Right cardiac atrium (tissue), 5 donors: ENCODE data around the gene SH3PXD2A. TPM values are rescaled to one million over a fixed set of nuclear protein-coding genes. Genes with fewer than 3 reads are reported as not detected.
A peak's percentile ranks its signal among the peaks of the same experiment; 100 is the strongest.
"Not testable (repeated sequence)": the region's sequence is repeated elsewhere in the genome, so short reads cannot be mapped to it uniquely, and the experiment has no call there.

Source experiments
- ATAC-seq, 2 donors: fragments of 200-7000 bp; cut with Tn5 transposase; one replicate each; pipeline versions ENCODE4 v1.8.0 to v1.9.1; 2020; ENCODE audit warnings: moderate library complexity in 2 of 2, mild to moderate bottlenecking in 1 of 2
- DNase-seq, 3 donors: peaks; one replicate each; pipeline ENCODE4 v3.0.0-alpha.2; 2020
- H3K27ac ChIP-seq: one replicate; pipeline ENCODE4 v1.5.1; 2013; ENCODE audit warnings: mild to moderate bottlenecking, low read length, control low read depth, moderate library complexity
- H3K27me3 ChIP-seq: one replicate; pipeline ENCODE4 v1.6.1; 2013; ENCODE audit not compliant: control insufficient read depth, insufficient read depth
- H3K4me1 ChIP-seq: one replicate; pipeline ENCODE4 v1.6.1; 2013; ENCODE audit warnings: low read length; ENCODE audit not compliant: control insufficient read depth, insufficient read depth
- H3K4me3 ChIP-seq: one replicate; pipeline ENCODE4 v1.5.1; 2013; ENCODE audit warnings: low read length, control low read depth
- H3K9me3 ChIP-seq: one replicate; pipeline ENCODE4 v1.6.1; 2013; ENCODE audit warnings: low read length; ENCODE audit not compliant: control insufficient read depth
- WGBS: extraction: QIAGEN DNeasy Blood & Tissue Kit; methylation state at CpG from one replicate; pipeline ENCODE4 v1.1.7; 2013; 5-methylcytosine and 5-hydroxymethylcytosine counted together
- intact Hi-C, 4 donors: fragments of 100-400 bp; cut with DNase I; formaldehyde crosslinking; loops; one replicate each; pipeline versions ENCODE4 v1.11.0 to v1.14.0; 2022 to 2023
- polyA plus RNA-seq: library from polyadenylated mRNA; stranded (reverse); fragments of 200-250 nt; gene quantifications from one replicate; pipeline ENCODE4 v1.2.3, GENCODE V29; 2013
- total RNA-seq, 4 donors: library from RNA; stranded (reverse); fragmentation: NEBNext Ultra II Directional; extraction: Animal tissue kit (Norgen Biotek cat#: 25700); gene quantifications; one replicate each; pipeline ENCODE4 v1.2.1, GENCODE V29; 2021
- donor health status: healthy with polysubstance abuse.
- donor health status: DM: no; HTN: yes; CAD: no.
- donor health status: DM: no; HTN: no; CAD: no.
- donor health status: DM: no; HTN: yes; CAD: no; lungs with severe emphysema.
- donor health status: DM: yes; HTN: yes; CAD: no.

SH3PXD2A gene
- total and polyA plus RNA-seq, 5 donors: 13.5 to 31.7 (median 30.9) TPM

DNA sequence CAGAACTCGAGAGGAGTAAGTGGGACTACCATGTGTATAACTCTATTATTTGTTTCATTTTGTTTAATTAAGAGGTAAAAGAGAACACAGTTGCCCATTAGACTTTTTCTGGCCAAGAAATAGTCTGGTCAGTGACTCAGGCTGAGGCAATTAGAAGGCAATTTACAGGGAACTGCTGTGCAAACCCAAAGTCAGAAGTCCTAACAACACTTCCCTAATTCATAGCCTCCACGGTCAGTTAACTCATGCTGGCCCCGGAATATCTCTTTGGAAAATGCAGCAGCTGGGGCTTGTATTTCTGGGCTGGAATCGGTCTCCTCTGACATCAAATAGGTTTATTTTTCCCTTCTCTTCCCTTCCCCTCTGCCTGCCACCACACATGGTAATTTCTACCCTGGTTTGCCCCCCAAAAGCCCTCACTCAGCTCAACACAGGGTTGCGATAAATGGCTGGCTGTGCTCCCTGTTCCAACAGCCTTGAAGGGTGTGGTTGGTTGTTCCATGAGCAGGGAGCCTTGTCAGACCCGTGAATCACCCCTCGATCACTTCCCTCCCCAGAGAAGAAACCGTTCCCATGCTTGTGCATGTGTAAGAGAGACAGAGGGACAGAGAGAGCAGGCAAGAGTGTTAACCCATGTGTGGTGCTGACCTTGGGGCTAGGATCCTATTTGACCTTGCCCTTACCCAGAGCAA, 5.3 kb downstream of the SH3PXD2A start:
- 35% methylated on average over 8 of the region's 8 CpGs for WGBS
- H3K27me3 ChIP-seq: no peaks in the 10 kb centered on the region
- H3K4me1 ChIP-seq: peaks cover 34% of the 10 kb centered on the region
- intact Hi-C loops: loop anchor here in 1 of 4 donors (10.0 kb wide), 1 partner anchor 75 kb away; no protein-coding TSS in a partner anchor
- DNase-seq: peak in 2 of 3 donors; percentile 71 to 73
- H3K27ac ChIP-seq: peak overlapping the region; percentile 66
- H3K4me3 ChIP-seq: no peak overlapping the region
- peak; percentile 39 to 74 for ATAC-seq
- no peaks in the 10 kb centered on the region for H3K9me3 ChIP-seq

DNA sequence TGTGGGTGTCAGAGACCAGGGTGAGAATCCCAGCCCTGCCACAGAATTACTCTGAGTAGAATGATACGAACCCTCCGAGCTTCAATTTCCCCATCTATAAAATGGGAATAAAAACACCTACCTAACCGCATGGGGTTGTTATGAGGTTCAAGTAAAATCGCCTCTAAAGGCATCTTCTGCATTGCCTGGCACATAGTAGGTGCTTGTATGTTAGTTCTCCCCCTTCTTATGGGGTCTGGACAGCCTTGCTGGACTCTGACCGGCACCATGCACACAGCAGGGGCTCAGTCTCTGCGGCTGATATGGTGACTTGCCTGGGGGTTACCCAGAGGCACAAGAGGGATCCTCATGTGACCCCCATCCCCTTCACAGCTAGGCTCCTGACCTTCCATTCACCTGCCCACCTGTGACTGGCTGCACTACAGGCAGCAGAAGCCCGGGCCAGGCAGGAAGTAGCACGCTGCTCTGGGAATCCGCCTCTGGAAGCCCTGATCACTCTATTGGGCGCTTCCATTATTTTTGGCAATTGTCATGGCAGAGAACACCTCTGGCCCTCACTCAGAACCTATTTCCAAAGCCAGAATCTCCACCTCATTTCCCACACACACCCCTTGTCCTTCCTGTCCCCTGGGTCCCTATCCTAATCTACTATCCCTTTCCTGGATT, 6.0 kb downstream of the SH3PXD2A start:
- WGBS: 77% methylated on average over 10 of the region's 10 CpGs
- intact Hi-C loops: no loop called here
- Histone ChIP-seq H3K27ac (peak overlapping the region; percentile 4), H3K4me3 (no peak overlapping the region), H3K27me3 (no peaks in the 10 kb centered on the region), H3K9me3 (no peaks in the 10 kb centered on the region), H3K4me1 (peaks cover 38% of the 10 kb centered on the region)
- peak; percentile 38 to 75 (median 67) for DNase-seq
- peak; percentile 42 to 75 for ATAC-seq

DNA sequence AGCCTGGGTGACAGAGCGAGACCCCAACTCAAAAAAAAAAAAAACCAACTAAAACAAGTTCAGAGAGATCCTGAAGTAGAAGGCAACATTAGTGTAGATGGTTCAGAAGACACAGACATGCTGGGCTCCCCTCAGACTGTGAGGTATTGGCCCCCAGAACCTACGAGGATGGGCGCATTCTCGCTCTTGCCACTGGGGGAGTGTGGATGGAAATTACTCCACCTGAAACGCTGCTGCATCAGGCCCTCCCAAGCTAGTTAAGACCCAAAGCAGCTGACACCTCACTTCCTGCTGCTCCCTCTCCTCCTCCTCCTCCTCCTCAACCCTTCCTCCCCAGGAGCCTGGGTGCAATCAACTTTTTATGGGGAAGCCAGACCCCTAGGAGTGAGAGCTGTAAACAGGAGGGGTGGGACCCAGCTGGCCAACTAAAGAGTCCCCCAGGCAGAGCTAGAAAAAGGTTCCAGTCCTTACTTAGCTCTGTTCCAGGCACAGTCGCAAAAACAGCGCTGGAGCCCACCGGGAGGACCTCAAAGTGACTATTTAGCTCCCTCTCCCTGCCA, 7.4 kb downstream of the SH3PXD2A start:
- intact Hi-C loops: no loop called here
- no peak for DNase-seq
- H3K4me3 ChIP-seq: no peak overlapping the region
- 80% methylated on average over 8 of the region's 8 CpGs for WGBS
- peaks cover 41% of the 10 kb centered on the region for H3K4me1 ChIP-seq
- no peaks in the 10 kb centered on the region for H3K27me3 ChIP-seq
- ATAC-seq: no peak
- H3K27ac ChIP-seq: no peak overlapping the region
- no peaks in the 10 kb centered on the region for H3K9me3 ChIP-seq

DNA sequence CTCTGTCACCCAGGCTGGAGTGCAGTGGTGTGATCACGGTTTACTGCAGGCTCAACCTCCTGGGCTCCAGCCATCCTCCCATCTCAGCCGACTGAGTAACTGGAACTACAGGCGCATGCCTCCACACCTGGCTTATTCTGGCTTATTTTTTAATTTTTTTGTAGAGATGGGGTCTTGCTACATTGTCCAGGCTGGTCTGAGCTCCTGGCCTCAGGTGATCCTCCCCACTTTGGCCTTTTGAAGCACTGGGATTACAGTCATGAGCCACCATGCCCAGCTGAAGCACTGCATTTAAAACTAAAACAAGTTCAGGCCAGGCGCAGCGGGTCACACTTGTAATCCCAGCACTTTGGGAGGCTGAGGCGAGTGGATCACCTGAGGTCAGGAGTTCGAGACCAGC, 8.0 kb downstream of the SH3PXD2A start:
- 94% methylated on average over 7 of the region's 7 CpGs for WGBS
- ATAC-seq (no peak), DNase-seq (no peak)
- Histone ChIP-seq H3K4me3 (no peak overlapping the region), H3K27ac (no peak overlapping the region), H3K9me3 (no peaks in the 10 kb centered on the region), H3K4me1 (peaks cover 39% of the 10 kb centered on the region), H3K27me3 (no peaks in the 10 kb centered on the region)
- intact Hi-C loops: no loop called here

- H3K4me3 ChIP-seq: no peak overlapping the region
- DNase-seq (peak; percentile 44 to 72 (median 68)), ATAC-seq (peak in 1 of 2 donors; percentile 53)
- intact Hi-C loops: no loop called here
- WGBS: 52% methylated on average over 5 of the region's 5 CpGs
- no peaks in the 10 kb centered on the region for H3K27me3 ChIP-seq
- H3K9me3 ChIP-seq: no peaks in the 10 kb centered on the region
- H3K4me1 ChIP-seq: peaks cover 34% of the 10 kb centered on the region
- H3K27ac ChIP-seq: no peak overlapping the region
These were observed 9.4 kb downstream of the SH3PXD2A start for GRCh38 chr10:103845972-103846371.

DNA sequence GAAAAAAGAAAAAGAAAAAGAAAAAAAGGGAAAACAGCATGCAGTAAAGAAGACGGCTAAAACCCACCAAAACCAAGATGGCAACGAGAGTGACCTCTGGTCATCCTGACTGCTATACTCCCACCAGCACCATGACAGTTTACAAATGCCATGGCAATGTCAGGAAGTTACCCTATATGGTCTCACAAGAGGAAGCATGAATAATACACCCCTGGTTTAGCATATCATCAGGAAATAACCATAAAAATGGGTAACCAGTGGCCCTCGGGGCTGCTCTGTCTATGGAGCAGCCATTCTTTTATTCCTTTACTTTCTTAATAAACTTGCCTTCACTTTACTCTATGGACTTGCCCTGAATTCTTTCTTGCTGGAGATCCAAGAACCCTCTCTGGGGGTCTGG, 10.0 kb downstream of the SH3PXD2A start:
- H3K27me3 ChIP-seq, intact Hi-C loops, H3K4me3 ChIP-seq, H3K27ac ChIP-seq, DNase-seq, H3K9me3 ChIP-seq, ATAC-seq: not testable (repeated sequence)
- peaks cover 28% of the 10 kb centered on the region for H3K4me1 ChIP-seq
- WGBS: 78% methylated on average over 3 of the region's 3 CpGs

- ATAC-seq (peak; percentile 73 to 74), DNase-seq (peak; percentile 43 to 84 (median 82))
- Histone ChIP-seq H3K27me3 (no peaks in the 10 kb centered on the region), H3K4me3 (no peak overlapping the region), H3K4me1 (peaks cover 31% of the 10 kb centered on the region), H3K27ac (peak overlapping the region; percentile 91), H3K9me3 (no peaks in the 10 kb centered on the region)
- 15% methylated on average over 6 of the region's 6 CpGs for WGBS
- intact Hi-C loops: no loop called here
These were observed 11.4 kb downstream of the SH3PXD2A start for GRCh38 chr10:103843854-103844570.

GRCh38 chr10:103843045-103843444, 12.3 kb downstream of the SH3PXD2A start:
- Histone ChIP-seq H3K27ac (peak overlapping the region; percentile 91), H3K9me3 (no peaks in the 10 kb centered on the region), H3K4me1 (peaks cover 34% of the 10 kb centered on the region), H3K27me3 (no peaks in the 10 kb centered on the region), H3K4me3 (no peak overlapping the region)
- intact Hi-C loops: no loop called here
- WGBS: 83% methylated on average over 3 of the region's 3 CpGs
- DNase-seq: no peak
- ATAC-seq: no peak

DNA sequence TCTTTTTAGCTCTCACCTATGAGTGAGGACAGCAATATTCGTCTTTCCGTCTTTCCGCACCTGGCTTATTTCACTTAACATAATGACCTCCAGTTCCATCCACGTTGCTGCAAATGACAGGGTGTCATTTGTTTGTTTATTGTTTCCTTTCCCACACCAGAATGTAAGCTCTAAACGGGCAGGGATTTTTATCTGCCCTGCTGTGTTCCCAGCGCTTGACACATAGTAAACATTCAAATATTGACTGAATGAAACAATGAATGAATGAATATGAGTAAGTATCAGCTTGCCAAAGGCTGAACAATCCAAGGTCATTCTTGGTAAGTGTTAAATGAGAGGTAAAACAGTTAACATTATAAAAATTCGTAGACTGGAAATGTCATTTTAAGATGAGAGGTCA, 12.8 kb downstream of the SH3PXD2A start:
- Histone ChIP-seq H3K9me3 (no peaks in the 10 kb centered on the region), H3K27me3 (no peaks in the 10 kb centered on the region), H3K4me1 (peaks cover 36% of the 10 kb centered on the region), H3K27ac (no peak overlapping the region), H3K4me3 (no peak overlapping the region)
- 68% methylated on average over 7 of the region's 7 CpGs for WGBS
- no peak for DNase-seq
- ATAC-seq: no peak
- intact Hi-C loops: no loop called here

DNA sequence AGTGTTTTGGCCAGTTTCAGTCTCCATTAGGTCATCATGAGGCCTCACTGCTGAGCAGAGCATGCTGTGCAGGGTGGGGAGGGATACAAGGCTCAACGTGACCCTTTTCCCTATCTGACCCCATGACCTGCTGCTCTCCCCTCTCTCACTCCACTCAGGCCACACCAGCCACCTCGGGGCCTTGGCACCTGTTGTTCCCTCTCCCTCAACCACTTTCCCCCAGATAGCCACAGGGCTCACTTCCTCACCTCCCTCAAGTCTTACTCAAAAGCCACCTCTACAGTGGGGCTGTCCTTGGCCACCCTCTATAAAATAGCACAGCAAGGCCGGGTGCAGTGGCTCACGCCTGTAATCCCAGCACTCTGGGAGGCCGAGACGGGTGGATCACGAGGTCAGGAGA, 13.9 kb downstream of the SH3PXD2A start:
- DNase-seq: no peak
- no peak overlapping the region for H3K4me3 ChIP-seq
- H3K4me1 ChIP-seq: peaks cover 37% of the 10 kb centered on the region
- intact Hi-C loops: no loop called here
- WGBS: 90% methylated on average over 7 of the region's 7 CpGs
- no peak overlapping the region for H3K27ac ChIP-seq
- no peaks in the 10 kb centered on the region for H3K27me3 ChIP-seq
- H3K9me3 ChIP-seq: no peaks in the 10 kb centered on the region
- no peak for ATAC-seq

- H3K4me3 ChIP-seq: no peak overlapping the region
- no peaks in the 10 kb centered on the region for H3K27me3 ChIP-seq
- 82% methylated on average over 4 of the region's 4 CpGs for WGBS
- no peak for DNase-seq
- H3K27ac ChIP-seq: no peak overlapping the region
- intact Hi-C loops: no loop called here
- no peaks in the 10 kb centered on the region for H3K9me3 ChIP-seq
- no peak for ATAC-seq
- H3K4me1 ChIP-seq: peaks cover 37% of the 10 kb centered on the region
These were observed 14.7 kb downstream of the SH3PXD2A start for GRCh38 chr10:103840740-103841070.
